ENCODE data around the gene WASHC1.
"Not testable (repeated sequence)": the region's sequence is repeated elsewhere in the genome, so short reads cannot be mapped to it uniquely, and the experiment has no call there.

WASHC1 gene, protein sequence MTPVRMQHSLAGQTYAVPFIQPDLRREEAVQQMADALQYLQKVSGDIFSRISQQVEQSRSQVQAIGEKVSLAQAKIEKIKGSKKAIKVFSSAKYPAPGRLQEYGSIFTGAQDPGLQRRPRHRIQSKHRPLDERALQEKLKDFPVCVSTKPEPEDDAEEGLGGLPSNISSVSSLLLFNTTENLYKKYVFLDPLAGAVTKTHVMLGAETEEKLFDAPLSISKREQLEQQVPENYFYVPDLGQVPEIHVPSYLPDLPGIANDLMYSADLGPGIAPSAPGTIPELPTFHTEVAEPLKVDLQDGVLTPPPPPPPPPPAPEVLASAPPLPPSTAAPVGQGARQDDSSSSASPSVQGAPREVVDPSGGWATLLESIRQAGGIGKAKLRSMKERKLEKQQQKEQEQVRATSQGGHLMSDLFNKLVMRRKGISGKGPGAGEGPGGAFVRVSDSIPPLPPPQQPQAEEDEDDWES

DNA sequence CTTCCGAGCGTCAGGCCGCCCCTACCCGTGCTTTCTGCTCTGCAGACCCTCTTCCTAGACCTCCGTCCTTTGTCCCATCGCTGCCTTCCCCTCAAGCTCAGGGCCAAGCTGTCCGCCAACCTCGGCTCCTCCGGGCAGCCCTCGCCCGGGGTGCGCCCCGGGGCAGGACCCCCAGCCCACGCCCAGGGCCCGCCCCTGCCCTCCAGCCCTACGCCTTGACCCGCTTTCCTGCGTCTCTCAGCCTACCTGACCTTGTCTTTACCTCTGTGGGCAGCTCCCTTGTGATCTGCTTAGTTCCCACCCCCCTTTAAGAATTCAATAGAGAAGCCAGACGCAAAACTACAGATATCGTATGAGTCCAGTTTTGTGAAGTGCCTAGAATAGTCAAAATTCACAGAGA lies at the start of gene WASHC1:
Gene WASHC1, minus strand, starts transcription at position 101 of the 400 bp plus-strand sequence. CDS start 4,457 bp downstream, outside the sequence.
- not testable (repeated sequence) for DNase-seq

DNA sequence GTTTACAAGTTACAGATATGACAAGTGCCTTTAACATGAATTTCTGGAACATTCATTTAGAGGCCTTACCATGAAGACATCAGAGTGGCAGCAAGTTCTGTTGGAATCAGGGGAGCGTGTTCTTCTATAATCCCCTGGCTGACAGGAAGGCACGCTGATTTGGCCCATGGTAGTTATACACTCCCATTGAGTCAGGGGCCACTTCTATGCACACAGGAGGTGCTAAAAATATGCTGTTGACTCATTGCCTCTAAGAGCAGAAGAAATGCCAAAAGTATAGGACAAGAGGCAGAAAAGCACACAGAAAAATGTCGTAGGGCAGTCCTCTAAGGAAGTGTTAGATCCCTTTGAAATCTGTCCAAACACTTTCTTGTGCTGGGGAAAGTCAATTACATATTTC lies 49.1 kb upstream of the WASHC1 start:
- not testable (repeated sequence) for DNase-seq

DNA sequence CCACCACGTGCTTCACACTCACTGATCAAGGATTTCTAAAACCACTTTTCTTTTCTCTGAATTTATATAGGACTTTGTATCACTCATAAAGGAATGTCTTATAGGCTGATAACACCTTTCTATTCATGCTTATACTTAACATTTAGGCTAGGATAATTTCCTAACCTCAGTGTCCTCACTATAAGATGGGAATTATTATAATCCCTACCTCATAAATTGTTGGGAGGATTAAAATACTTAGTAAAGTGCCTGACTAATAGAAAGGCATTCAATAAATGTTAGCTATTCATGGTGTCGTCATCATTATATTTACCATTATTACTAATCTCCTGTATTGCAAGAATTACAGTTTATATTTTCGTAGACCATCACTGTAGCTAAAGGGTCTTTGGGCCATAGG lies 47.1 kb upstream of the WASHC1 start:
- DNase-seq: not testable (repeated sequence)

GRCh38 chr9:73900-74525 lies 44.8 kb upstream of the WASHC1 start:
- not testable (repeated sequence) for DNase-seq

DNA sequence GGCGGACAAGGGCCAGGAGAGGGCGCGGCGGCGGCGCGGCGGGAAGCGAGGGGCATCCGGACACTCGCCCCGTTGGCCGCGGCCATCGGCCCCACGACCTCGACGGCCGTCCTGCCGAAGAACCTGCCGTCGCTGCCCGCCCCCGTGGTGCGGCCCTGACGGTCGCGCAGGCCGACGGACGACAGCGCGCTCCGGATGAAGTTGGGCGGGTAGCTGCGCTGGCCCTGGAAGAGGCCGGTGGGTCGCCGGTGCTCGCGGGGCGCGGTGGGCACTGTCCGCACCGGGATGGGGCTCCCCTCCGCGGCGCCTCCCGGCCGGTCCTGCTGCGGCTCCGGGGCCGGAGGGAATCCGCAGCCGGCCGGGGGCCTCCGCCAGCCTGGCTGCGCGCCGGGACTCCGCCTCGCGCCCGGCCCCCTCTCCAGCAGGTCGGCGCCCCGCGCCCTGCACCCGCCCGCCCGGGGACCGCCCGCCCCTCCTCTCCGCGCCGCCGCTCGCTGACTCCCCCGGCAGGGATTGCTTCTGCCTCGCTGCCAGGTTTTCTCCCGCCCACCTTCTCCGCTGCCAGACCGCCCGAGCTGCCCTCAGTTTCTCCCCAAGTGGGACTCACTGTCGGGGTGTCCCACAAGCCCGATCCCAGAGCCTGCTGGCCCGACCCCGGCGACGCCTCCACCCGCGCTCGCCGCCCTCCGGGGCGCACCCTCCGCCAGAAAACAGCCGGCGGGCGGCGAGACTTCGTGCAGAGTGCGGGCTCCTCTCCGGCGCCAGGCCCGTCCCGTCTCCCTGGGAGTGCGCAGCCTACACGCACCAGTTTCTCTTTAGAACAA lies 44.0 kb upstream of the WASHC1 start:
- not testable (repeated sequence) for DNase-seq

- DNase-seq: not testable (repeated sequence)
These were observed 33.9 kb upstream of the WASHC1 start for GRCh38 chr9:63031-63629.

DNA sequence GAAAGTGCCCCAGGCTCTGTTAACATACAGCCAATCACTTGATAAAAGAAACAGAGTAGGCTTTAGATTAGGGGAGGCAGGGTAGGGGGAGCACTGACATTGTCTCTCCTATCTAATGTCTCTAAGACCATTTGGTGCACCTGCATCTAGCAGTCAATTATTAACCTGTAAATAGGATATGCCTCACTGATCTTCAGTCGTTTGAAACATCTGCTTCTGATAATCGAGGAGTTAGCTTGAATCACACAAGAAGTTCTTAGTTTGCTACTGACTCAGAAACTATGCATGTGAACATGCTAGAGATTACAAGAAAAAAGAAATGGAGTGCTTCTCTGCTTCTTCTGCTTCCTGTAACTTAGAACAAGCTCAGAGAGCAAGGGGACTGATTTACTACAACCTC lies 23.4 kb upstream of the WASHC1 start:
- DNase-seq: not testable (repeated sequence)

DNA sequence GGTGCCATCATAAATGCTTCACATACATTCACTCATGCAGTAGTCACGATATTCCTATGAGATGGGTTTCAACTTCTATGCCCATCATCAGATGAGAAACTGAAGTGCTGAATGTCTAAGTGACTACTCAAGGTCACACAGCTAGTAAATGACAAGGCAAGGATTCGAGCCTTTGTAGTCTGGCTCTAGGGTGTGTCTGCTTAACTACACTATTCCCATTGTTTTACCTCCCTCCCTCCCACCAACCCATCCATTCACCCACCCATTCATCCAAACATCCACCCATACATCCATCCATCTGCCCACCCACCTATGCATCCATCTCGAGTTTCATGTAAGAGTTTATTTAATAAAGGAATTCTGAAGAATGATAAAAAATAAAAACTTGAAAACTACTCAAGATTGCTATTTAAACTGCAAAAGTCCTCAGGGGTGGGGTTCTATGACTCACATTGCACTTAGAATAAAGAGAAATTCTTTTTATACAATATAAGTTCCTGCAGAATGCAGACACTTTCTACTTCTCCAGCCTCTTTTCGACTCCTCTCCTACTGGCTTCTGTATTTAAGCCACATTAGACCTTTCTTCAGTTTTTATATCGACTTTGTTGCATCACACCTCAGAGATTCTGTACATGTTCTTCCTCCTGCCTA lies 19.1 kb upstream of the WASHC1 start:
- not testable (repeated sequence) for DNase-seq

DNA sequence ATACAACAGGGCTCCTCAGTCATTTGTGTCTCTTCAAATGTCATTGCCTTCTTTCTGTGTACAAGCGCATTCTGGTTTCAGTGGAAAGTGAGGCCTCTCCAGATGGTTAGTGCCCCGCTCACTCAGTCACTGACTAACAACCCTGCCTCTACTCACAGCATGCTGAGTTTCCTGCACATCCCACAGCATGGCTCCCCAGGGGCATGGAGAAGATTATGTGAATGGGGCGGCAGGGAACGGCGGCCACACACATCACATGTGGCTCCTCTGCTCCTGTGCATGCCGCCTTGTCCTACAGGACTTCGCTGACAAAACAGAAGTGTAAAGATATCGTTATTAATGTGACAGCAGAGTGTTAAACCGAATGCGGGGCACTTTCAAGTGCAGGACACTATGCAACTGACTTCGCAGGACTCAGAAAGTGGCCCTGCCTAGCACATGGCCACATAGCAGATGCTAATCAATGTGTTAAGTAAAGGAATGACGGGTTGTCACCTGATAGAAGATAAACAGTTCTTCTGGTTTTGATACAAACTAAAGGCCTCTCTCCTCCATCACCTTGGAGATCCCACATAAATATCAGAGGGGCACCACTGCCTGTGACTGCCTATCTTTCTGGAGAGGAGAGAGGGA lies 17.5 kb upstream of the WASHC1 start:
- not testable (repeated sequence) for DNase-seq

DNA sequence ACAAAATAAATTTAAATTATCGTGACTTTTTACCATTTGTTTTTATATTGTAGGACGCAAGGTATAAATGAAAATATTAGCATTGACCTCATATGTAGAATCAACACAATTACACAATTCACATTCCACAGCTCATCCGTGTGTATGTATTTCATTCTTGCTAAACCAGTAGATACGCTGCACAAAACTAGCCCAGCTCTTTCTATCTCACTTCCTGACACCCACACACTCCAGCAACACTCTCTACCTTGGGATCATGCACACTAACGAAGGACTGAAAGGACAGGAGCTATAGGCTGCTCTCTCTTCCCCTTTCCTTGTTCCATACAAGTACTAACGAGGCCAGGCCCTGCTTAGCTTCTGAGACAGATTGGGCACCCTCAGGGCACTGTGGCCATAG lies 16.9 kb upstream of the WASHC1 start:
- not testable (repeated sequence) for DNase-seq

GRCh38 chr9:45180-45878 lies 16.1 kb upstream of the WASHC1 start:
- DNase-seq: not testable (repeated sequence)

GRCh38 chr9:44416-44815 lies 15.2 kb upstream of the WASHC1 start:
- DNase-seq: not testable (repeated sequence)

GRCh38 chr9:43636-44035 lies 14.4 kb upstream of the WASHC1 start:
- not testable (repeated sequence) for DNase-seq

- DNase-seq: not testable (repeated sequence)
These were observed 13.9 kb upstream of the WASHC1 start for GRCh38 chr9:43116-43515.

GRCh38 chr9:41819-42218 lies 12.6 kb upstream of the WASHC1 start:
- not testable (repeated sequence) for DNase-seq

GRCh38 chr9:41261-41676 lies 12.0 kb upstream of the WASHC1 start:
- not testable (repeated sequence) for DNase-seq

- not testable (repeated sequence) for DNase-seq
These were observed 3.1 kb upstream of the WASHC1 start for GRCh38 chr9:32308-32707.

DNA sequence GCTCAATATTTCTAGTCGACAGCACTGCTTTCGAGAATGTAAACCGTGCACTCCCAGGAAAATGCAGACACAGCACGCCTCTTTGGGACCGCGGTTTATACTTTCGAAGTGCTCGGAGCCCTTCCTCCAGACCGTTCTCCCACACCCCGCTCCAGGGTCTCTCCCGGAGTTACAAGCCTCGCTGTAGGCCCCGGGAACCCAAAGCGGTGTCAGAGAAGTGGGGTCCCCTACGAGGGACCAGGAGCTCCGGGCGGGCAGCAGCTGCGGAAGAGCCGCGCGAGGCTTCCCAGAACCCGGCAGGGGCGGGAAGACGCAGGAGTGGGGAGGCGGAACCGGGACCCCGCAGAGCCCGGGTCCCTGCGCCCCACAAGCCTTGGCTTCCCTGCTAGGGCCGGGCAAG lies 481 bp downstream of the WASHC1 start:
- DNase-seq: not testable (repeated sequence)

- DNase-seq: not testable (repeated sequence)
These were observed 7.6 kb downstream of the WASHC1 start for GRCh38 chr9:21621-22020.

- not testable (repeated sequence) for DNase-seq
These were observed 12.4 kb downstream of the WASHC1 start for GRCh38 chr9:16875-17274.

Data from Kasumi-1 (cell line).